Mesenchymal stem cell (in vitro differentiated cells and primary cell): ENCODE results near the gene JPH4.

ENCODE experiments used
- DNase-seq: peaks from one replicate; pipeline ENCODE4 v3.0.0-alpha.2; 2013
- H2AFZ ChIP-seq: one replicate; pipeline ENCODE4 v1.6.1; 2013; ENCODE audit warnings: low read depth, mild to moderate bottlenecking, control low read depth, inconsistent platforms, low read length, moderate library complexity
- H2AK5ac ChIP-seq: 2 replicates; pipeline ENCODE4 v1.6.1; 2013; ENCODE audit warnings: low read length, moderate library complexity, mild to moderate bottlenecking, inconsistent platforms; ENCODE audit not compliant: severe bottlenecking
- H2BK120ac ChIP-seq: one replicate; pipeline ENCODE4 v1.6.1; 2013; ENCODE audit warnings: low read depth, mild to moderate bottlenecking, inconsistent platforms, low read length, moderate library complexity
- H2BK12ac ChIP-seq, 2 experiments: one replicate each; pipeline ENCODE4 v1.6.1; 2013; ENCODE audit warnings: inconsistent platforms in 2 of 2, low read length in 2 of 2, mild to moderate bottlenecking in 2 of 2, moderate library complexity in 2 of 2, control low read depth in 1 of 2
- H2BK15ac ChIP-seq: one replicate; pipeline ENCODE4 v1.6.1; 2013; ENCODE audit warnings: mild to moderate bottlenecking, low read depth, inconsistent platforms; ENCODE audit not compliant: poor library complexity, severe bottlenecking
- H2BK5ac ChIP-seq: 2 replicates; pipeline ENCODE4 v1.6.1; 2013; ENCODE audit warnings: low read depth, mild to moderate bottlenecking, low read length, control low read depth, inconsistent platforms; ENCODE audit not compliant: poor library complexity, severe bottlenecking
- H3K14ac ChIP-seq, 2 experiments: one replicate each; pipeline ENCODE4 v1.6.1; 2013; ENCODE audit warnings: inconsistent platforms in 2 of 2, low read length in 2 of 2, control low read depth in 1 of 2, mild to moderate bottlenecking in 1 of 2, moderate library complexity in 1 of 2
- H3K18ac ChIP-seq, 2 experiments: one replicate each; pipeline ENCODE4 v1.6.1; 2013; ENCODE audit warnings: inconsistent platforms in 2 of 2, low read length in 2 of 2, control low read depth in 1 of 2, low read depth in 1 of 2, mild to moderate bottlenecking in 1 of 2
- H3K23ac ChIP-seq, 2 experiments: one replicate each; pipeline ENCODE4 v1.6.1; 2013; ENCODE audit warnings: inconsistent platforms in 2 of 2, low read length in 2 of 2, mild to moderate bottlenecking in 2 of 2, moderate library complexity in 2 of 2, control low read depth in 1 of 2
- H3K27ac ChIP-seq: 2 replicates; pipeline ENCODE4 v1.5.1; 2013; ENCODE audit warnings: mild to moderate bottlenecking, moderate library complexity, low read length, control low read depth, inconsistent platforms; ENCODE audit not compliant: poor library complexity, severe bottlenecking
- H3K27me3 ChIP-seq, 2 experiments: 2 replicates each; pipeline versions ENCODE4 v1.6.1 to v1.7.0; 2013; ENCODE audit warnings: low read length in 2 of 2, mild to moderate bottlenecking in 2 of 2, moderate library complexity in 2 of 2, control low read depth in 1 of 2, inconsistent platforms in 1 of 2; ENCODE audit not compliant: control insufficient read depth in 1 of 2, insufficient read depth in 1 of 2
- H3K36me3 ChIP-seq, 2 experiments: 2 replicates each; pipeline versions ENCODE4 v1.6.1 to v1.7.0; 2013; ENCODE audit warnings: low read length in 2 of 2, control low read depth in 1 of 2, inconsistent platforms in 1 of 2, low read depth in 1 of 2, mild to moderate bottlenecking in 1 of 2; ENCODE audit not compliant: insufficient read depth in 2 of 2, control insufficient read depth in 1 of 2
- H3K4ac ChIP-seq, 2 experiments: one replicate each; pipeline ENCODE4 v1.6.1; 2013; ENCODE audit warnings: inconsistent platforms in 2 of 2, low read length in 2 of 2, mild to moderate bottlenecking in 2 of 2, moderate library complexity in 2 of 2, control low read depth in 1 of 2, low read depth in 1 of 2
- H3K4me1 ChIP-seq: 2 replicates; pipeline ENCODE4 v1.6.1; 2013; ENCODE audit warnings: low read depth, low read length, control low read depth; ENCODE audit not compliant: control insufficient read depth, insufficient read depth
- H3K4me2 ChIP-seq: 2 replicates; pipeline ENCODE4 v1.6.1; 2013; ENCODE audit warnings: low read length, mild to moderate bottlenecking, inconsistent platforms; ENCODE audit not compliant: poor library complexity, severe bottlenecking
- H3K4me3 ChIP-seq, 2 experiments: 2 replicates each; pipeline versions ENCODE4 v1.5.1 to v1.7.0; 2013; ENCODE audit warnings: low read length in 2 of 2, mild to moderate bottlenecking in 2 of 2, control low read depth in 1 of 2, low read depth in 1 of 2; ENCODE audit not compliant: insufficient read depth in 1 of 2
- H3K79me1 ChIP-seq: replicated peaks from 2 replicates; pipeline ENCODE4 v1.6.1; 2013; ENCODE audit warnings: mild to moderate bottlenecking, control low read depth, low read length, inconsistent platforms; ENCODE audit not compliant: poor library complexity, severe bottlenecking
- H3K9ac ChIP-seq: 2 replicates; pipeline ENCODE4 v1.7.0; 2013; ENCODE audit warnings: mild to moderate bottlenecking, low read length, moderate library complexity
- H3K9me3 ChIP-seq: 2 replicates; pipeline ENCODE4 v1.7.0; 2013; ENCODE audit warnings: mild to moderate bottlenecking, low read length; ENCODE audit not compliant: control insufficient read depth
- H4K8ac ChIP-seq: one replicate; pipeline ENCODE4 v1.6.1; 2013; ENCODE audit warnings: inconsistent platforms, mild to moderate bottlenecking, low read length, moderate library complexity
- H4K91ac ChIP-seq: one replicate; pipeline ENCODE4 v1.6.1; 2013; ENCODE audit warnings: mild to moderate bottlenecking, low read length, inconsistent platforms
- WGBS: methylation state at CpG from one replicate; pipeline ENCODE4 v1.1.7; 2013; ENCODE audit warnings: mixed read lengths; 5-methylcytosine and 5-hydroxymethylcytosine counted together

Gene JPH4

GRCh38 chr14:23522643-23523198, 55.9 kb downstream of the JPH4 start:
- no peak overlapping the region for H3K4ac ChIP-seq
- H3K27ac ChIP-seq, result no peak overlapping the region
- H3K14ac ChIP-seq, result no peak overlapping the region
- H3K18ac ChIP-seq, result no peak overlapping the region
- H3K9me3 ChIP-seq, result no peaks in the 10 kb centered on the region
- H2BK5ac ChIP-seq, result no peak overlapping the region
- no peak overlapping the region for H3K23ac ChIP-seq
- no peak for DNase-seq
- no peak overlapping the region for H2BK120ac ChIP-seq
- H4K91ac ChIP-seq, result no peak overlapping the region
- H3K79me1 ChIP-seq, result no peaks in the 10 kb centered on the region
- peaks cover 6% of the 10 kb centered on the region for H3K4me1 ChIP-seq
- H3K4me3 ChIP-seq, result no peak overlapping the region
- H4K8ac ChIP-seq, result no peak overlapping the region
- H2AFZ ChIP-seq, result no peak overlapping the region
- no peak overlapping the region for H3K4me2 ChIP-seq
- peaks cover 0 to 44% of the 10 kb centered on the region in 2 experiments for H3K36me3 ChIP-seq
- no peak overlapping the region for H2AK5ac ChIP-seq
- no peak overlapping the region for H2BK15ac ChIP-seq
- H3K27me3 ChIP-seq, result no peaks in the 10 kb centered on the region
- 84% methylated on average over 1 of the region's 9 CpGs for WGBS
- no peak overlapping the region for H2BK12ac ChIP-seq
- H3K9ac ChIP-seq, result no peak overlapping the region

DNA sequence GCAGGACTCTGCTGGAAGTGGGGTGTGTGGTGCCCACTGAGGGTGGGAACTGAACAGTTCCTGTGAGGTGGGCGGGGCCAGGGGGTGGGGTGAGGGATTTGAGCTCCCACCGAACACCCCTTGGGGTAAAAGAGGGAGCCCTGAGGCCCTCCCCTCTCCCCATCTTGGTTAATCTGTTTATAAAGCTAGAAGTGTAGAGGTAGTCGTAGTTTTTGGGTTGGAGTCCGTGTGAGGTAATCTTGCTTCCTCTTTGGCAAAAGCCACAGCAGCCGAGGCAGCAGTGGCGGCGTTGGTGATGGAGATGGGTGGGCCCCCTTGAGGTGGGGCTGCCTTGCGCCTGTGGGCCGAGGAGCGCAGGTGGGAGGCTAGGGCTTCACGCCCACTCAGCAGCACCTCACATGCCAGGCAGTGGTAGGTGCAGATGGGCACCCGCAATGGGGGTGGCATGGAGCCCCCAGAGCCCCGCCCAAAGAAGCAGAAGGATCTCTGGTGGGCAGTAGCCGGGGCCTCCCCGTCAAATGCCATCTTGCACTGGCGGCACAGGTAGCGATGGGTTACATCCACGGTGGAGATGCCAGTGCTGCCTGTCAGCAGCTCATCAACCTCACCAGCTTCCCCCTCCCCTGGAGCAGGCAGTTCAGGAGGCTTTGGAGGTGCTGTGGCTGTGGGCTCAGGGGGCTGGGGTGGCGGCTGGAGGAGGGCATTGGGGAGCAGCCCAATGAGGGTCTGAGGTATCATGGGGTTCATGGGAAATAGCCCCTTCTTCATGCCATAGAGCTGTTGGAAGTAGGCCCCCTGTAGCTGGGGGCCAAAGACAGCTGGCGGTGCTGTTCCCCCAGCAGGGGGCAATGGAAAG, 56.6 kb downstream of the JPH4 start:
- no peak overlapping the region for H3K4ac ChIP-seq
- H2BK15ac ChIP-seq, result no peak overlapping the region
- no peak overlapping the region for H3K27ac ChIP-seq

DNA sequence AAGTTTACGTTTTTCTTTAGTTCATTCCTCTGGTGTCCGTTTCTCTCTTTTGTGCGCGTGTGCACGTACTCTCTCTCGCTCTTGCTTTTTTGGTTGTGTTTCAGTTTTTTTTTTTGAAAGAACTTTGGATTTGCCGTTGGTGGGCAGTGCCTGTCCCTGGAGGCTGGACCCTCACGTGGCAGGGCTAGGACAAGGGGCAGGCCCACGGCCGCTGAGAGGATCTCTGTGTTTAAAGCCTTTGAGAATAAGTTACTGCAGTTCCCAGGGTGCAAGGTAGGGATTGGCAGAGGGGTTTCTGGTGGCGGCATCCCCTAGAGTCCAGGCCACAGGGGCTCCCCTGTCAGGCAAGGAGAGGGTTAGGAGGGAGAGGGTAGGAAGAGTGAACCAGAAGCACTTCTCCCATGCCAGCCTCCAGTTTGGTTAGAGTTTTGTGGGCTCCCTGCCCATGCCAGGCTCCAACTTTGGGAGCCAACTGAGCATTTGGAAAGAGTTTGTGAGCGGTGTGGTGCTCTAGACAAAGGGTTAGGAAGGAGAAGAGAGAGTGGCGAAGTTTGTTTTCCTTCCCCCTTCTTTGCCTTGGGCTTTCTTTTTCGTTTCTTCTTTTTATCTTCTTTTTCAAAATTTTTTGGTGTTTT, 57.6 kb downstream of the JPH4 start:
- H3K4me1 ChIP-seq, result peaks cover 4% of the 10 kb centered on the region
- WGBS, result 85% methylated on average over 14 of the region's 14 CpGs
- H3K4me3 ChIP-seq, result no peak overlapping the region
- H2AK5ac ChIP-seq, result no peak overlapping the region
- no peak overlapping the region for H2AFZ ChIP-seq
- no peak overlapping the region for H3K4ac ChIP-seq
- no peak overlapping the region for H2BK12ac ChIP-seq
- no peak overlapping the region for H3K27ac ChIP-seq
- peaks cover 0 to 32% of the 10 kb centered on the region in 2 experiments for H3K36me3 ChIP-seq
- no peak overlapping the region for H3K23ac ChIP-seq
- H2BK5ac ChIP-seq, result no peak overlapping the region
- H4K8ac ChIP-seq, result no peak overlapping the region
- H3K4me2 ChIP-seq, result no peak overlapping the region
- H3K27me3 ChIP-seq, result no peaks in the 10 kb centered on the region
- no peak overlapping the region for H3K18ac ChIP-seq
- no peak overlapping the region for H4K91ac ChIP-seq
- no peak for DNase-seq
- H3K9ac ChIP-seq, result no peak overlapping the region
- H2BK15ac ChIP-seq, result no peak overlapping the region
- H2BK120ac ChIP-seq, result no peak overlapping the region
- no peaks in the 10 kb centered on the region for H3K9me3 ChIP-seq
- H3K14ac ChIP-seq, result no peak overlapping the region
- H3K79me1 ChIP-seq, result no peaks in the 10 kb centered on the region

More for the DNA sequence above, 56.6 kb downstream of the JPH4 start:
- no peak overlapping the region for H2BK5ac ChIP-seq
- no peaks in the 10 kb centered on the region for H3K79me1 ChIP-seq
- no peaks in the 10 kb centered on the region for H3K9me3 ChIP-seq
- H4K91ac ChIP-seq, result no peak overlapping the region
- H3K4me1 ChIP-seq, result peaks cover 4% of the 10 kb centered on the region
- no peak overlapping the region for H3K14ac ChIP-seq
- H3K4me2 ChIP-seq, result no peak overlapping the region
- H2BK12ac ChIP-seq, result no peak overlapping the region
- H2AFZ ChIP-seq, result no peak overlapping the region
- no peak overlapping the region for H3K9ac ChIP-seq
- no peak overlapping the region for H3K23ac ChIP-seq
- H4K8ac ChIP-seq, result no peak overlapping the region
- H2AK5ac ChIP-seq, result no peak overlapping the region
- WGBS, result 97% methylated on average over 16 of the region's 20 CpGs
- no peak overlapping the region for H3K4me3 ChIP-seq
- H3K36me3 ChIP-seq, result peaks cover 0 to 39% of the 10 kb centered on the region in 2 experiments
- no peaks in the 10 kb centered on the region for H3K27me3 ChIP-seq
- DNase-seq, result no peak
- no peak overlapping the region for H2BK120ac ChIP-seq
- no peak overlapping the region for H3K18ac ChIP-seq

DNA sequence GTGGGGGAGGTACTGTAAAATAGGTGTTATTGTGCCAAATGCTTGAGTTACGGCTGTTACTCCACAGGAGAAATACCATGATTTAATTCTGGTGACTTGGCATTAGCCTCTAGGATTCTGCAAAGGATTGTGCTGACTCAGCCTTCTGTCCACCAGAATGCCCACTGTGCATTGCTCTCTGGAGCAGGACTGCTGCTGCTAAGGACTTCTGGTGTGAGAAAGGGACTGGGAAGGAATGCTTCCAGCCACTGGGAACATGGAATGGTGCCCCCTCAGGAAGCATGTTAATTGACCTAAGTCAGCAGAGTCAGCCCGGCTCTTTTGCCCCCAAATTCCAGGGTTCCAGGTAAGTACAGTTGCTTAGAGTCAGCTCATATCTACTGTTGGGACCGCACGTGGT, 59.9 kb downstream of the JPH4 start:
- WGBS, result 78% methylated on average over 4 of the region's 4 CpGs
- no peak overlapping the region for H3K14ac ChIP-seq
- no peak overlapping the region for H2BK12ac ChIP-seq
- H3K9me3 ChIP-seq, result no peaks in the 10 kb centered on the region
- no peak overlapping the region for H3K18ac ChIP-seq
- no peak overlapping the region for H4K91ac ChIP-seq
- H2AK5ac ChIP-seq, result no peak overlapping the region
- no peak overlapping the region for H3K4ac ChIP-seq
- no peak overlapping the region for H2BK15ac ChIP-seq
- no peak for DNase-seq
- peaks cover 4% of the 10 kb centered on the region for H3K4me1 ChIP-seq
- H3K36me3 ChIP-seq, result peaks cover 0 to 23% of the 10 kb centered on the region in 2 experiments
- H3K27ac ChIP-seq, result no peak overlapping the region
- no peak overlapping the region for H2BK120ac ChIP-seq
- H3K4me3 ChIP-seq, result no peak overlapping the region
- no peak overlapping the region for H2BK5ac ChIP-seq
- no peak overlapping the region for H3K4me2 ChIP-seq
- H3K9ac ChIP-seq, result no peak overlapping the region
- no peak overlapping the region for H3K23ac ChIP-seq
- no peaks in the 10 kb centered on the region for H3K27me3 ChIP-seq
- no peak overlapping the region for H2AFZ ChIP-seq
- no peaks in the 10 kb centered on the region for H3K79me1 ChIP-seq
- no peak overlapping the region for H4K8ac ChIP-seq
